ENCODE results near the gene DHRS1. TPM values are rescaled to one million over a fixed set of nuclear protein-coding genes. Genes with fewer than 3 reads are reported as not detected.

The DHRS1 gene
- total and polyA plus RNA-seq, 2 of the 4 experiments (the other 2 are of a cell fraction): 15.8 to 38.6 TPM

GRCh38 chr14:24321212-24321975 lies 21.8 kb upstream of the DHRS1 start (continued):
- no peak for TF ChIP-seq RCOR1 (IDR thresholded peaks at IDR 0.05; ENCODE audit: insufficient replicate concordance, low read length)

- Histone ChIP-seq H3K36me3 (ENCODE audit: control insufficient read depth, insufficient read depth, low read length) (no peaks in the 10 kb centered on the region), H4K20me1 (ENCODE audit: insufficient read depth, low read length) (no peaks in the 10 kb centered on the region), H3K56ac (ENCODE audit: extremely low read depth, insufficient read depth, low read length) (no peak overlapping the region), H2AK9ac (replicated peaks; ENCODE audit: low read depth, low read length, poor library complexity) (peak overlapping the region; percentile 79), H3K4me3 (ENCODE audit: insufficient read depth, low read depth, low read length) (no peak overlapping the region), H4K5ac (ENCODE audit: low read depth, low read length) (no peak overlapping the region), H3K9me1 (ENCODE audit: insufficient read depth, low read length) (peaks cover 6% of the 10 kb centered on the region), H3K79me1 (ENCODE audit: low read depth in 1 of 2, low read length in 2 of 2) (no peaks in the 10 kb centered on the region), H4K91ac (ENCODE audit: insufficient read depth, low read depth, low read length) (no peak overlapping the region), H3K27me3 (ENCODE audit: control insufficient read depth, insufficient read depth, low read length) (peaks cover 43% of the 10 kb centered on the region), H2BK20ac (ENCODE audit: low read depth, low read length) (no peak overlapping the region), H2BK15ac (ENCODE audit: low read depth, low read length) (no peak overlapping the region), H3K9me3 (ENCODE audit: control insufficient read depth, insufficient read depth, low read length) (no peaks in the 10 kb centered on the region), H2BK5ac (ENCODE audit: low read depth, low read length, poor library complexity, severe bottlenecking) (no peak overlapping the region), H3K9ac (ENCODE audit: low read depth, low read length) (no peak overlapping the region), H3K23ac (ENCODE audit: low read depth, low read length) (no peak overlapping the region), H2BK120ac (ENCODE audit: low read depth, low read length) (no peak overlapping the region), H3K18ac (ENCODE audit: low read depth, low read length) (no peak overlapping the region), H3K4me1 (ENCODE audit: control insufficient read depth, insufficient read depth, low read length) (no peaks in the 10 kb centered on the region), H4K8ac (ENCODE audit: low read depth in 2 of 2, low read length in 2 of 2) (no peak overlapping the region), H3K4me2 (ENCODE audit: low read depth, low read length) (no peak overlapping the region), H2AK5ac (ENCODE audit: low read depth, low read length) (no peak overlapping the region), H2AFZ (replicated peaks; ENCODE audit: low read length, poor library complexity) (no peak overlapping the region), H3K14ac (replicated peaks; ENCODE audit: low read depth, low read length) (no peak overlapping the region), H3K4ac (ENCODE audit: low read depth, low read length) (no peak overlapping the region), H3K27ac (ENCODE audit: insufficient read depth, low read length) (no peak overlapping the region)
- TF ChIP-seq USF2 (IDR thresholded peaks at IDR 0.05; ENCODE audit: low read depth, low read length) (no peak), CHD1 (IDR thresholded peaks at IDR 0.05; ENCODE audit: low read depth, low read length) (no peak), BHLHE40 (IDR thresholded peaks at IDR 0.05; ENCODE audit: low read depth, low read length) (no peak), MAFK (IDR thresholded peaks at IDR 0.05; ENCODE audit: low read depth, low read length) (no peak), ELK1 (IDR thresholded peaks at IDR 0.05; ENCODE audit: borderline replicate concordance, low read depth, low read length) (no peak), NFE2L2 (IDR thresholded peaks at IDR 0.05; ENCODE audit: low read depth, low read length) (no peak), RFX5 (IDR thresholded peaks at IDR 0.05; ENCODE audit: low read depth, low read length) (no peak), CEBPB (IDR thresholded peaks at IDR 0.05; ENCODE audit: low read depth, low read length) (no peak)
- dilution Hi-C loops (cut with HindIII; ENCODE audit: low sequenced_read_pairs, unreplicated experiment) (no loop called here), intact Hi-C loops (cut with micrococcal nuclease) (no loop called here), in situ Hi-C loops (cut with MboI; ENCODE audit: low sequenced_read_pairs) (no loop called here)
- ATAC-seq (ENCODE audit: low read depth) (no peak), DNase-seq (no peak)
- 100% methylated on average over 1 of the region's 3 CpGs; no CpG with 5 or more reads in 1 of the 2 experiments for WGBS, 2 experiments (ENCODE audit: extremely low coverage in 2 of 2, insufficient read length in 1 of 2)
- ChIA-PET POLR2A (ENCODE audit: unreplicated experiment) (no interaction called here), CTCF (no interaction called here)
- no TSS peak for BruUV-seq (replicated peaks)
Measured at GRCh38 chr14:24317141-24317928, 17.8 kb upstream of the DHRS1 start.
